HepG2 (cell line): ENCODE results near the gene ITPK1. TPM values are rescaled to one million over a fixed set of nuclear protein-coding genes. Genes with fewer than 3 reads are reported as not detected.

Experiments
- DNMT1 ChIP-seq: sonication (generic); formaldehyde crosslinking; IDR thresholded peaks from 2 replicates; pipeline ENCODE4 v1.5.1; 2020; ENCODE audit warnings: mild to moderate bottlenecking, missing genetic modification reagents
- DR1 ChIP-seq: sonication (generic); formaldehyde crosslinking; IDR thresholded peaks from 2 replicates; pipeline ENCODE4 v1.8.0; 2021; ENCODE audit warnings: mild to moderate bottlenecking, missing genetic modification reagents, inconsistent platforms
- FOXJ3 ChIP-seq: sonication (generic); formaldehyde crosslinking; IDR thresholded peaks from 2 replicates; pipeline ENCODE4 v1.4.0; 2020; ENCODE audit warnings: missing genetic modification reagents, mild to moderate bottlenecking, borderline replicate concordance
- FOXK2 ChIP-seq: fragments of 450-650 bp; IDR thresholded peaks from 2 replicates; pipeline ENCODE4 v1.6.1; 2016
- IKZF4 ChIP-seq: sonication (generic); formaldehyde crosslinking; IDR thresholded peaks from 2 replicates; pipeline ENCODE4 v1.5.1; 2020; ENCODE audit warnings: borderline replicate concordance, mild to moderate bottlenecking, low read depth, missing genetic modification reagents; ENCODE audit errors: not compliant biosample characterization
- KAT8 ChIP-seq: IDR thresholded peaks from 2 replicates; pipeline ENCODE4 v1.6.1; 2016; ENCODE audit warnings: missing genetic modification reagents, missing compliant biosample characterization
- MAFK ChIP-seq, 2 experiments: IDR thresholded peaks in 1 of 2; conservative IDR thresholded peaks in 1 of 2; 2 replicates each; pipeline ENCODE4 v1.6.1; 2011; ENCODE audit warnings: improper control_type of control experiment in 2 of 2, low read length in 2 of 2
- MXI1 ChIP-seq: IDR thresholded peaks from 3 replicates; pipeline ENCODE4 v1.6.1; 2012; ENCODE audit warnings: low read depth, low read length, inconsistent platforms, borderline replicate concordance
- NFE2L1 ChIP-seq: sonication (generic); formaldehyde crosslinking; IDR thresholded peaks from 2 replicates; pipeline ENCODE4 v1.4.0; 2020; ENCODE audit warnings: missing genetic modification reagents, mild to moderate bottlenecking, borderline replicate concordance
- NFIC ChIP-seq: IDR thresholded peaks from 2 replicates; pipeline ENCODE4 v1.6.1; 2012; ENCODE audit warnings: mild to moderate bottlenecking, low read length, inconsistent platforms
- PITX1 ChIP-seq: sonication (generic); formaldehyde crosslinking; IDR thresholded peaks from 2 replicates; pipeline ENCODE4 v1.5.1; 2020; ENCODE audit warnings: mild to moderate bottlenecking, missing genetic modification reagents
- POLR2AphosphoS5 ChIP-seq: IDR thresholded peaks from 2 replicates; pipeline ENCODE4 v1.6.1; 2012; ENCODE audit warnings: low read depth, low read length
- PRPF4 ChIP-seq: fragments of 200-400 bp; formaldehyde crosslinking; IDR thresholded peaks from 2 replicates; pipeline ENCODE4 v1.6.1; 2016; ENCODE audit warnings: low read length, low read depth; ENCODE audit not compliant: poor library complexity, severe bottlenecking
- RFX3 ChIP-seq: IDR thresholded peaks from 2 replicates; pipeline ENCODE4 v1.6.1; 2016; ENCODE audit warnings: missing biosample characterization, missing genetic modification reagents
- SNAPC2 ChIP-seq: sonication (generic); formaldehyde crosslinking; IDR thresholded peaks from 2 replicates; pipeline ENCODE4 v1.8.1; 2022; ENCODE audit warnings: mild to moderate bottlenecking, missing genetic modification reagents
- ZNF296 ChIP-seq: sonication (generic); formaldehyde crosslinking; conservative IDR thresholded peaks from 2 replicates; pipeline ENCODE4 v1.5.0; 2020; ENCODE audit warnings: mild to moderate bottlenecking, missing genetic modification reagents
- ZNF567 ChIP-seq: sonication (generic); formaldehyde crosslinking; IDR thresholded peaks from 2 replicates; pipeline ENCODE4 v1.8.1; 2023; ENCODE audit warnings: mild to moderate bottlenecking, missing genetic modification reagents, borderline replicate concordance
- polyA plus RNA-seq, 8 experiments: library from polyadenylated mRNA; depleted of rRNA in 3 of 8; stranded (reverse) in 7 of 8; unstranded in 1 of 8; fragments of >200 nt; fragmentation: Illumina TruSeq in 4 of 8; extraction: Trizol in 4 of 8; gene quantifications; 2 replicates each; pipeline versions ENCODE4 v1.2.1 to v1.2.3, GENCODE V29; 2011 to 2016; ENCODE audit warnings: low read depth in 4 of 8, missing spikeins in 1 of 8, mixed read lengths in 1 of 8; ENCODE audit not compliant: insufficient read depth in 1 of 8
- total RNA-seq, 5 experiments: library from RNA; depleted of rRNA; stranded (reverse); fragments of >200 nt; fragmentation: Illumina TruSeq; extraction: Trizol; gene quantifications; 2 replicates each; pipeline ENCODE4 v1.2.3, GENCODE V29; 2016; ENCODE audit warnings: low read depth in 1 of 5
- TF ChIP-seq, protein P1 (sequence below): IDR thresholded peaks from 2 replicates; pipeline ENCODE4 v1.6.1; 2012; ENCODE audit warnings: low read length, improper control_type of control experiment
- TF ChIP-seq, protein P2 (sequence below): sonication (generic); formaldehyde crosslinking; IDR thresholded peaks from 2 replicates; pipeline ENCODE4 v1.4.0; 2020; ENCODE audit warnings: missing genetic modification reagents
- TF ChIP-seq, protein P3 (sequence below): sonication (generic); formaldehyde crosslinking; conservative IDR thresholded peaks from 2 replicates; pipeline ENCODE4 v1.4.0; 2020; ENCODE audit warnings: missing genetic modification reagents
- TF ChIP-seq, protein P4 (sequence below): IDR thresholded peaks from 2 replicates; pipeline ENCODE4 v1.4.0; 2020; ENCODE audit warnings: mild to moderate bottlenecking, missing genetic modification reagents

Gene ITPK1
- total and polyA plus RNA-seq, 2 of the 13 experiments (the other 11 are each of a cell fraction or from before 2014, with no cell fraction given) = 20.5 to 47.5 TPM

DNA sequence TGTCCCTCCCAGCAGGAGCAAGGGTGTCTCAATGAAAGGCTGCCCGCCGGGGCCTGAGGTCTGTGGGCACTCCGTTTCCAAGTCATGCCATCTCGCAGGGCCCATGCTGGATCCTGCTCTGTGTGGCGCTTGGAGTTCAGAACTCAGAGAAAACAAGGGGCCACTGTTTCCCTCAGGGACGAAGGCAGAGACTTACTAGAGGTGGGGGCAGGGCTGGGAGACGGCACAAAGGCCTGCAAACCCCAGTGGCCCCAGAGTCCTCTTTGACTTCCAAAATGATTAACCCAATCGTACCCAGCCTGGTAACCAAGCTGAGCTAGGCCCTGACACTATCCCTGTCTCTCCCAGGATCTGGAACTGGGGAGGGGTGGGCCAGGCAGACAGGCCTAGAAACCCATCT lies 95.8 kb downstream of the ITPK1 start (continued):
- TF ChIP-seq DNMT1 (CRISPR knock-in tag) (no peak), NFIC (no peak; the same call in 1 of the 2 replicates), SNAPC2 (CRISPR knock-in tag) (no peak), RFX3 (CRISPR knock-in tag) (no peak), PITX1 (CRISPR knock-in tag) (peak; percentile 73), ZNF296 (CRISPR knock-in tag) (no peak), MXI1 (no peak), DR1 (CRISPR knock-in tag) (no peak), ZNF567 (0 out of 2 replicates have a peak, but pooled peaks have one; percentile 40), FOXK2 (no peak), POLR2AphosphoS5 (peak; percentile 53; the same call in 1 of the 2 replicates), NFE2L1 (CRISPR knock-in tag) (no peak), PRPF4 (peak; percentile 78), IKZF4 (CRISPR knock-in tag) (no peak), KAT8 (peak; percentile 56; the same call in 1 of the 2 replicates), MAFK (conservative IDR thresholded peaks at IDR 0.05 in 1 of 2, IDR thresholded peaks at IDR 0.05 in 1 of 2; ENCODE audit: low read length in 2 of 2) (no peak), FOXJ3 (CRISPR knock-in tag) (peak; percentile 13; the same call in 1 of the 2 replicates)
- TF ChIP-seq, protein P1, sequence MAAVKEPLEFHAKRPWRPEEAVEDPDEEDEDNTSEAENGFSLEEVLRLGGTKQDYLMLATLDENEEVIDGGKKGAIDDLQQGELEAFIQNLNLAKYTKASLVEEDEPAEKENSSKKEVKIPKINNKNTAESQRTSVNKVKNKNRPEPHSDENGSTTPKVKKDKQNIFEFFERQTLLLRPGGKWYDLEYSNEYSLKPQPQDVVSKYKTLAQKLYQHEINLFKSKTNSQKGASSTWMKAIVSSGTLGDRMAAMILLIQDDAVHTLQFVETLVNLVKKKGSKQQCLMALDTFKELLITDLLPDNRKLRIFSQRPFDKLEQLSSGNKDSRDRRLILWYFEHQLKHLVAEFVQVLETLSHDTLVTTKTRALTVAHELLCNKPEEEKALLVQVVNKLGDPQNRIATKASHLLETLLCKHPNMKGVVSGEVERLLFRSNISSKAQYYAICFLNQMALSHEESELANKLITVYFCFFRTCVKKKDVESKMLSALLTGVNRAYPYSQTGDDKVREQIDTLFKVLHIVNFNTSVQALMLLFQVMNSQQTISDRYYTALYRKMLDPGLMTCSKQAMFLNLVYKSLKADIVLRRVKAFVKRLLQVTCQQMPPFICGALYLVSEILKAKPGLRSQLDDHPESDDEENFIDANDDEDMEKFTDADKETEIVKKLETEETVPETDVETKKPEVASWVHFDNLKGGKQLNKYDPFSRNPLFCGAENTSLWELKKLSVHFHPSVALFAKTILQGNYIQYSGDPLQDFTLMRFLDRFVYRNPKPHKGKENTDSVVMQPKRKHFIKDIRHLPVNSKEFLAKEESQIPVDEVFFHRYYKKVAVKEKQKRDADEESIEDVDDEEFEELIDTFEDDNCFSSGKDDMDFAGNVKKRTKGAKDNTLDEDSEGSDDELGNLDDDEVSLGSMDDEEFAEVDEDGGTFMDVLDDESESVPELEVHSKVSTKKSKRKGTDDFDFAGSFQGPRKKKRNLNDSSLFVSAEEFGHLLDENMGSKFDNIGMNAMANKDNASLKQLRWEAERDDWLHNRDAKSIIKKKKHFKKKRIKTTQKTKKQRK = no peak
- TF ChIP-seq, protein P2, sequence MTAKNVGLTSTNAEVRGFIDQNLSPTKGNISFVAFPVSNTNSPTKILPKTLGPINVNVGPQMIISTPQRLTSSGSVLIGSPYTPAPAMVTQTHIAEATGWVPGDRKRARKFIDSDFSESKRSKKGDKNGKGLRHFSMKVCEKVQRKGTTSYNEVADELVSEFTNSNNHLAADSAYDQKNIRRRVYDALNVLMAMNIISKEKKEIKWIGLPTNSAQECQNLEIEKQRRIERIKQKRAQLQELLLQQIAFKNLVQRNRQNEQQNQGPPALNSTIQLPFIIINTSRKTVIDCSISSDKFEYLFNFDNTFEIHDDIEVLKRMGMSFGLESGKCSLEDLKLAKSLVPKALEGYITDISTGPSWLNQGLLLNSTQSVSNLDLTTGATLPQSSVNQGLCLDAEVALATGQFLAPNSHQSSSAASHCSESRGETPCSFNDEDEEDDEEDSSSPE (CRISPR knock-in tag) = no peak
- TF ChIP-seq, protein P3, sequence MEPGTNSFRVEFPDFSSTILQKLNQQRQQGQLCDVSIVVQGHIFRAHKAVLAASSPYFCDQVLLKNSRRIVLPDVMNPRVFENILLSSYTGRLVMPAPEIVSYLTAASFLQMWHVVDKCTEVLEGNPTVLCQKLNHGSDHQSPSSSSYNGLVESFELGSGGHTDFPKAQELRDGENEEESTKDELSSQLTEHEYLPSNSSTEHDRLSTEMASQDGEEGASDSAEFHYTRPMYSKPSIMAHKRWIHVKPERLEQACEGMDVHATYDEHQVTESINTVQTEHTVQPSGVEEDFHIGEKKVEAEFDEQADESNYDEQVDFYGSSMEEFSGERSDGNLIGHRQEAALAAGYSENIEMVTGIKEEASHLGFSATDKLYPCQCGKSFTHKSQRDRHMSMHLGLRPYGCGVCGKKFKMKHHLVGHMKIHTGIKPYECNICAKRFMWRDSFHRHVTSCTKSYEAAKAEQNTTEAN (CRISPR knock-in tag) = no peak
- TF ChIP-seq, protein P4, sequence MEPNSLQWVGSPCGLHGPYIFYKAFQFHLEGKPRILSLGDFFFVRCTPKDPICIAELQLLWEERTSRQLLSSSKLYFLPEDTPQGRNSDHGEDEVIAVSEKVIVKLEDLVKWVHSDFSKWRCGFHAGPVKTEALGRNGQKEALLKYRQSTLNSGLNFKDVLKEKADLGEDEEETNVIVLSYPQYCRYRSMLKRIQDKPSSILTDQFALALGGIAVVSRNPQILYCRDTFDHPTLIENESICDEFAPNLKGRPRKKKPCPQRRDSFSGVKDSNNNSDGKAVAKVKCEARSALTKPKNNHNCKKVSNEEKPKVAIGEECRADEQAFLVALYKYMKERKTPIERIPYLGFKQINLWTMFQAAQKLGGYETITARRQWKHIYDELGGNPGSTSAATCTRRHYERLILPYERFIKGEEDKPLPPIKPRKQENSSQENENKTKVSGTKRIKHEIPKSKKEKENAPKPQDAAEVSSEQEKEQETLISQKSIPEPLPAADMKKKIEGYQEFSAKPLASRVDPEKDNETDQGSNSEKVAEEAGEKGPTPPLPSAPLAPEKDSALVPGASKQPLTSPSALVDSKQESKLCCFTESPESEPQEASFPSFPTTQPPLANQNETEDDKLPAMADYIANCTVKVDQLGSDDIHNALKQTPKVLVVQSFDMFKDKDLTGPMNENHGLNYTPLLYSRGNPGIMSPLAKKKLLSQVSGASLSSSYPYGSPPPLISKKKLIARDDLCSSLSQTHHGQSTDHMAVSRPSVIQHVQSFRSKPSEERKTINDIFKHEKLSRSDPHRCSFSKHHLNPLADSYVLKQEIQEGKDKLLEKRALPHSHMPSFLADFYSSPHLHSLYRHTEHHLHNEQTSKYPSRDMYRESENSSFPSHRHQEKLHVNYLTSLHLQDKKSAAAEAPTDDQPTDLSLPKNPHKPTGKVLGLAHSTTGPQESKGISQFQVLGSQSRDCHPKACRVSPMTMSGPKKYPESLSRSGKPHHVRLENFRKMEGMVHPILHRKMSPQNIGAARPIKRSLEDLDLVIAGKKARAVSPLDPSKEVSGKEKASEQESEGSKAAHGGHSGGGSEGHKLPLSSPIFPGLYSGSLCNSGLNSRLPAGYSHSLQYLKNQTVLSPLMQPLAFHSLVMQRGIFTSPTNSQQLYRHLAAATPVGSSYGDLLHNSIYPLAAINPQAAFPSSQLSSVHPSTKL (CRISPR knock-in tag) = peak; percentile 77
